NCI-H128 (cell line): Measurements from ENCODE around the gene GALNT17.
"Not testable (repeated sequence)": the region's sequence is repeated elsewhere in the genome, so short reads cannot be mapped to it uniquely, and the experiment has no call there.

ENCODE experiments used
- DNase-seq: peaks from one replicate; lab custom pipeline; 2025; ENCODE audit not compliant: unreplicated experiment; lab: John Stamatoyannopoulos, UW

GALNT17 gene

DNA sequence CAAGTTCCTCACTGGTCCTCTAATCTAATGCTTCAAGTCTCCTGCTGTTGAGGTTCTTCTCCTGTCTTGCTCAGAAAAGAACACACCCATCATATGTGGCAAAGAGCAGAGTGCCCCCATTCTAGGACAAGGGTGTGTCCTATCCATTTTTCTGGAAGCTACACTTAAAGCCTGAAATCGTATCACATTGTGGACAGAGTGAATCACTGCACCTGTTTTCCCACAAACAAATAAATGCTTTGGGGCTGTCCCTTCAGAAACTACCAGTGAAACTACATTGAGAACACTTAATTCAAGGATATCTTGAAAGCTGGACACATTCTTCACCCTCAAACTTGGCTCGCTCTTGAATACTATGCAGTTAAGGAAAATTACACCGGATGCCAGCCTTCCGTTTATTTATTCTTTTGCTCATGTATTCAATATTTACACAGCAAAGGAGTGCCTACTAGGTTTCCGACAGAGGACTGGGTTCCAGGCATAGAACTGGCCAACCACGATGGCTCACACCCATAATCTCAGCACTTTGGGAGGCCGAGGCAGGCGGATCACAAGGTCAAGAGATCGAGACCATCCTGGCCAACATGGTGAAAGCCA, 473.0 kb downstream of the GALNT17 start:
- DNase-seq, result no peak

DNA sequence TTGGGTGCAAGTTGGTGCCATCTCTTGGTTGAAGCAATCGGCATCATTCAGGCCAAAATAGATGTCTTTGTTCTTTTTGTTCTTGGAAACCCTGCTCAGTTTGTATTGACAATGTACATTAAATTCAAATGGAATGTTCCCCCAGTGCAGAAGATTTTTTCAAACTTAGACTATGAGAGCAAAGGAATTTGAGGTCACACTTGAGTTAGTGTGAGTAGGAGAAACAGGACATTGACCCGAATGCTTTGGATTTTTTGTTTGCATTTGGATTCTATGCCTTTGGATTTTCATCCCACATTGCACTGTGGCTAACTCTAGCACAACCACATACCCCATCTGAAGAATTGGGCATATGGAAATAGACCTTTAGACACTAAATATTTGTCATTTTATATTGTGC, 480.0 kb downstream of the GALNT17 start:
- DNase-seq, result no peak

DNA sequence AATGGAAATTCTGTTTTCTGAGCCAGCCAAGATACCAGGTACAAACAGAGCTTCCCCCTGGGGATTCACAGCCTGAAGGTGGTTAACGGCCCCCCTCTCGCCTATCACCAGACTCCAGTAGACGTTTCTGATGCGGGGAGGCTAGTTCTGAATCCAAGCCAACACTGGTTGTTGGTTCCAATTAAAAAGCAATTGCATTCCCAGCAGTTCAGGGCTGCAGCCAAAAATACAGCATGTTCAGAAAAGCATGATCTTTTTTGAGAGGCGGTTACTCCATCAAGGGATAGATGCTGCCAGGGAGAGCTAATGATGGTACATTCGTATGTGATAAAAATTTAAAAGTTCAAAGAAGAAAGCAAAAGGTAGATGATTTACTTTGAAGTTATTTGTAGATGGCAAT, 481.0 kb downstream of the GALNT17 start:
- DNase-seq, result no peak

GRCh38 chr7:71613313-71613712, 481.4 kb downstream of the GALNT17 start:
- no peak for DNase-seq

DNA sequence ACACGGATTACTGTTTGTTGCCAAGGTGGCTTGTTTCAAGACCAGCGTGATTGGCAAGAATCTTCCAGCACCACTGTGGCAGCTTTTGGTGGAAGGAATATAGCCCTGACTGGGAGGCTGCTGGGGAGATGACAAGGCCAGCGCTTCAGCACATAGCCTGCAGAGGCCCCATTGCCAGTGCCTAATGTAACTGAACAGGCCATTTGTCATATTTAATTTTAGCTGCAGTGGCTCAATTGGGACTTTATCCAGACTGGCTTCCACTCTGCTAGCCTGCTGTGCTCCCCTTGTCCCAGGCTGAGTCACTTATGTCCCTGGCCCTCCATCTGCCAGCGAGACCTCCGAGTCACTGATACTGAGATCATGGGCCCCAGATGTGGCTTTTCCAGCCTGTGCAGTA, 483.1 kb downstream of the GALNT17 start:
- DNase-seq, result no peak

DNA sequence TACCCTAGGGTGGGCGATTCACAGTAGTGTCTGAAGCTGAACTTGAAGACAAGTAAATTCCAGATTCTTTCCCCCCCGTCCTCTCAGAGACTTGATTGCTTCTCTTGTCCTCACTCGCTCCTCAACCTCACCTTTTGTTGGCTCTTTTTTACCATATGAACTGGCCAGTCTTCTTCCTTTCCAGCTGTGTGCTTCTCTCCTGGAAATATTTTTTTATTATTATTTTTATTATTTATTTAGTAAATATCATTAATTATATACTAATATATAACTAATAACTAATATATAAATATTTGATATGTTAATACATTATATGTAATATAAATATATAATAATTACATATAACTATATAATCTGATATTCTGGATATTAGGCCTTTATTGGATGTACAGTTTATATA, 484.3 kb downstream of the GALNT17 start:
- DNase-seq, result no peak

- no peak for DNase-seq
These were observed 486.3 kb downstream of the GALNT17 start for GRCh38 chr7:71618278-71618677.

DNA sequence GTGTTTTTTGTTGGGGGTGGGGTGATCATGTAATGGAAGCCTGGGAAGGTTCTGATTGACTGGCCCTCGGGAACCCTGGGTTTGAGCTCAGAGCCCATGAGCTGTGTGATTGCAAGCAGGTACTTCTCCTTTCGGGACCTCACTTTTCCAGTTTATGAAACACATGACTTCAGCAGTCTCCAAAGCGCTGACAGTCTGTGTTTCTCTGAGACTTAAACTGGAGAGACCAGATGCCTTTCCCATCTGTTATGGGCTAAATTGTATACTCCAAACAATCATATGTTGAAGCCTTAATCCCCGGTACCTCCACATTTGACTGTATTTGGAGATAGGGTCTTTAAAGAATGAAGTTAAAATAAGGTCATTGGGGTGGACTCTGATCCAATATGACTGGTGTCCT, 493.6 kb downstream of the GALNT17 start:
- DNase-seq, result no peak

DNA sequence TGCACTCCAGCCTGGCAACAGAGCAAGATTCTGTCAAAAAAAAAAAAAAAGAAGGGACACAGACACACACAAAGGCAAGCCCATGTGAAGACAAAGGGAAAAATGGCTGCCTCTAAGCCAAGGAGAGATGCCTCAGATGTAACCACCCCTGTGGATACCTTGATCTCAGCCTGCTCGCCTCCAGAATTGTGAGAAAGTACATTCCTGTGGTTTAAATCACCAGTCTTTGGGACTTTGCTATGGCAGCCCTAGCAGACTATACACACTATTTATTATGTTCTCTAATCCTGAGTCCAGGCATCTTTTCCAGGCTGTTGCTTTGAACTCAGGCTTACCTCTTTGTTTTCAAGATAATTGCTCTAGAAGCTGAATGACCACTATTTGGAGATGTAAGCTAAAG, 494.3 kb downstream of the GALNT17 start:
- no peak for DNase-seq

DNA sequence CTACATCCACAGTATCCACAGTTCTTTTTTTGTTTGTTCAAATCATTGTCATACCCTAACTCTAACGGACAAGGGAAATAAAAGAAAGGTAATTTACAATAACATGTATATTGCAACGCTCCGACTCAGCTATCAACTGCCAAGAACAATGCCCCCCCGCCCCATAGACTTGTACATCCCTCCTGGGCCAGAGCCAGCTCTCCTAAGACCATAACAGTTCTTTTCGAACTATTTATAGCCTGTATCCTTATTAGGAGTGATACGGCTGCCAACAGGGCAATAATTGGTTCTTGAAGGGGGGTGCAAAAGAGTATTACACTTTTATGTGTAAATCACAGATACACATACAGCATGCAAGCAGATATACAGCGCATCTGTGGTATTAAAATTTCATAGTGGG, 495.7 kb downstream of the GALNT17 start:
- DNase-seq, result no peak

DNA sequence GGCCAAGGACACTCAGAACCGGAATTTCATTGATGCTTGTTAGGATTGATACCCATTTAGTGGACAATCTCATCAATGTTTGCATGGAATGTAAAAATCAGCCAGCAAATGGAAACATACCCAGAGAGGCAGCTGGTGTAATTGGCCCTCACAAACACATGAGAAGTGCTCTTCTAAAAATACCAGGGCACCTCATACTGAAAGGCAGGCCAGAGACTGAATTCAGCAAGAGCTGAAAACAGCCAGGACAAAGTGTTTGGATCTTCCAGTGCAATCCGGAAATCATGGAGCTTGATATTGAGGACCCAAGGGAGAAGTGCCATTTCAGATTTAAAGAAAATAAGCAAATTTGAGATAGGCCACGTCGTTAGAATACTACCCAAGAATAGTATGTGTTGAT, 498.6 kb downstream of the GALNT17 start:
- DNase-seq, result no peak

DNA sequence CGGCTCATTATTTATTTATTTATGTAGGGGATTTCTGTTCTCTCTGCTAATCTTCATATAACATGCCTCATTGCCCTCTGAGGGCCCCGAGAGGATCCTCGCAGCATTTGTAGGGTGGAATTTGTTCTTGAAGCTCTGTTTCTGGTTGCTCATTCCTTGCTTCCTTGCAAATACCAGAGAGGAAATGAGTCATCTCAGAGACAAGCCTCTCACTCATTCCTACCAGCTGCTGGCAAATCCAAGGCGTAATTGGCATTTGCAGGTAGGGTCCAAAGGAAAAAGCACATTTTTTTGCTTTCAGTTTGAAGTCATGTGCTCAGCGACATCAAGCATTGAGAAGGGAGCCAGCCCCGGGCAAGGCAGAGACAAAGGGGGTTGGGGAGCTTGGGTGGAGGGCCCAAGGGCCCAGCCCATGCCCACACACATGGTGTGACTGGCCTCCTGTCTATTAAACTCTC, 501.6 kb downstream of the GALNT17 start:
- no peak for DNase-seq

DNA sequence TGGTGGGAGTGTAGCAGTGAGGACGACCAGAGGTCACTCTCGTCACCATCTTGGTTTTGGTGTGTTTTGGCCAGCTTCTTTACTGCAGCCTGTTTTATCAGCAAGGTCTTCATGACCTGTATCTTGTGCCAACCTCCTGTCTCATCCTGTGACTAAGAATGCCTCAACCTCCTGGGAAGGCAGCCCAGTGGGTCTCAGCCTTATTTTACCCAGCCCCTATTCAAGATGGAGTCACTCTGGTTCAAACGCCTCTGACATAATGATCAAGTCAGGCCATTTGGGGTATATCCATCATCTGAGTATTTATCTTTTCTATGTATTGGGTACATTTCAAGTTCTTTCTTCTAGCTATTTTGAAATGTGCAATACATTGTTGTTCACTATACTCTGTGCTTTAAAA, 503.9 kb downstream of the GALNT17 start:
- not testable (repeated sequence) for DNase-seq

DNA sequence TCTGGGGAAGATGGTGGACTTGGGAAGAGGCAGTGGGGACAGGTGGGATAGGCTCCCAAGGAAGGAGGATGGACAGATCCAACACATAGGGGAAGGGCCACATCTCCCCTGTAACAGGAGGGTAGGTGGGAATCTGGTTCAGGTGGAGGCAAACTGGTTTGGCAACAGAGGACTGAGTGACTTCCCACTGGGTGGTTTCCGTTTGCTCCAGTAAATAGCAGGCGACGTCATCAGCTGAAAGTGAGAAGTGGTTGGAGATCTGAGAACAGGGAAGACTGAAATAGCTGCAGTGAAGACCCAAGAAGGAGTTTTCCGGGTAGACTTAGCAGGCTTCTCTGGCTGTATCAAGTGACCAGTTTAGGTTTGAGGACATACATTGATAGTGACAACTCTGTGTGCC, 504.4 kb downstream of the GALNT17 start:
- DNase-seq, result no peak

DNA sequence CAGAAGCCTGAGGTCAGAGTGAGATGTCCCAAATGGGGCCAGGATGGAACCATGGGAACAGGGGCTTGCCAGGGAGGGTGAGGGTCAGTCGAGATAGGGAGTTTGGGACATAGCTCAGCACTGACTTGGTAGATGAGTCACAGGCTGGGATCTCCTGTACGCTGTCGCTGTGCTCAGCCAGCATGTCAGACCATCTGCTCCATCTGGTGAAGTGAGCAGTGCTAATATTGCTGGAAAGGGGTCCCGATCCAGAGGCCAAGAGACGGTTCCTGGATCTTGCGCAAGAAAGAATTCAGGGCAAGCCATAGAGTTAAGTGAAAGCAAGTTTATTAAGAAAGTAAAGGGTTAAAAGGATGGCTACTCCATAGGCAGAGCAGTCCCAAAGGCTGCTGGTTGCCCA, 505.6 kb downstream of the GALNT17 start:
- no peak for DNase-seq

DNA sequence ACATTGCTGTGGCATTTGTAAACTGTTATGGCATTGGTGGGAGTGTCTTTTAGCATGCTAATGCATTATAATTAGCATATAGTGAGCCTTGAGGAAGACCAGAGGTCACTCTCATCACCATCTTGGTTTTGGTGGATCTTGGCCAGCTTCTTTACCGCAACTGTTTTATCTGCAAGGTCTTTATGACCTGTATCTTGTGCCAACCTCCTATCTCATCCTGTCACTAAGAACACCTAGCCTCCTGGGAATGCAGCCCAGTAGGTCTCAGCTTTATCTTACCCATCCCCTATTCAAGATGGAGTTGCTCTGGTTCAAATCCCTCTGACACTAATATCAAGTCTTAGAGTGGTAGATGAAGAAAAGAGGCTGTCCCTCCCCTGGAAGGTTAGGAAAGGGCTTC, 506.2 kb downstream of the GALNT17 start:
- DNase-seq, result no peak

GRCh38 chr7:71639382-71640085, 507.6 kb downstream of the GALNT17 start:
- no peak for DNase-seq

- DNase-seq, result not testable (repeated sequence)
These were observed 511.1 kb downstream of the GALNT17 start for GRCh38 chr7:71643031-71643430.

GRCh38 chr7:71645836-71646235, 513.9 kb downstream of the GALNT17 start:
- no peak for DNase-seq

DNA sequence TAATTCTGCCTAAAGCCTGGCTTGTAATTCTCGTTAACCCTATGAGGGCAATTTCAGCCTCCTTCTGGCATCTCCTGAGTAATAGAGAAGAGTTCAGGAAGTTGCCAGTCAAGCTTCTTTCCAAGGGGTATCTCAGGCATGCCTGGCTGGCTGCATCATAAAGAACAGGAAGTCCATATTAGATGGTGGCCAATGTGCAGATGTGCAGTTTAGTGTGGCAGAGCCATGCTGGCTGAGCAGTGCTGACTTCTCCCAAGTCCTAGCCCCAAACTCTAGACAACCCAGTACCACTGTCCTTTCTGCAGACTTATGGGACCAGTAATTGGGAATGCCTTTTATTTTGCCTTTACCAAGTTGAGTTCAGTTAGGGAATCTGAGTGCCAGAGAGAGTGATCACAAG, 517.9 kb downstream of the GALNT17 start:
- no peak for DNase-seq

- DNase-seq, result no peak
These were observed 518.9 kb downstream of the GALNT17 start for GRCh38 chr7:71650653-71651337.

- no peak for DNase-seq
These were observed 520.6 kb downstream of the GALNT17 start for GRCh38 chr7:71652510-71652909.
